Choroid plexus epithelial cell (primary cell): ENCODE data around the gene FAAP100.

ENCODE experiments used
- DNase-seq: peaks from one replicate; pipeline ENCODE4 v3.0.0-alpha.2; 2010; ENCODE audit warnings: low read depth
- H3K4me3 ChIP-seq: 2 replicates; pipeline ENCODE4 v1.5.1; 2011; ENCODE audit warnings: low read depth, mild to moderate bottlenecking, control low read depth, low read length, moderate library complexity
- CTCF ChIP-seq: conservative IDR thresholded peaks from 2 replicates; pipeline ENCODE4 v1.5.1; 2011; ENCODE audit warnings: low read depth, mild to moderate bottlenecking, control low read depth, inconsistent platforms, low read length, moderate library complexity

FAAP100 gene

GRCh38 chr17:81570964-81571363, 18.8 kb upstream of the FAAP100 start:
- no peak overlapping the region for H3K4me3 ChIP-seq
- TF ChIP-seq CTCF = no peak
- no peak for DNase-seq

GRCh38 chr17:81569986-81570514, 17.9 kb upstream of the FAAP100 start:
- no peak for DNase-seq
- no peak for TF ChIP-seq CTCF
- no peak overlapping the region for H3K4me3 ChIP-seq

- no peak overlapping the region for H3K4me3 ChIP-seq
- no peak for TF ChIP-seq CTCF
- no peak for DNase-seq
These were observed 16.3 kb upstream of the FAAP100 start for GRCh38 chr17:81568416-81568815.

- no peak overlapping the region for H3K4me3 ChIP-seq
- no peak for DNase-seq
- no peak for TF ChIP-seq CTCF
These were observed 15.0 kb upstream of the FAAP100 start for GRCh38 chr17:81567191-81567590.

GRCh38 chr17:81566461-81567126, 14.4 kb upstream of the FAAP100 start:
- peak overlapping the region; percentile 24 for H3K4me3 ChIP-seq
- TF ChIP-seq CTCF = no peak
- peak; percentile 97 for DNase-seq

- no peak for TF ChIP-seq CTCF
- DNase-seq = no peak
- H3K4me3 ChIP-seq = no peak overlapping the region
These were observed 13.1 kb upstream of the FAAP100 start for GRCh38 chr17:81565231-81565630.

GRCh38 chr17:81564778-81565177, 12.6 kb upstream of the FAAP100 start:
- no peak overlapping the region for H3K4me3 ChIP-seq
- DNase-seq = no peak
- no peak for TF ChIP-seq CTCF
